Keratinocyte (primary cell): ENCODE measurements around the gene DCUN1D1.

Source experiments
- EZH2 ChIP-seq: IDR thresholded peaks from one replicate; pipeline ENCODE4 v1.6.1; 2012; ENCODE audit warnings: inconsistent platforms, mild to moderate bottlenecking, low read length, moderate library complexity
- TF ChIP-seq, protein P1 (sequence below), 3 experiments: IDR thresholded peaks in 1 of 3; conservative IDR thresholded peaks in 1 of 3; optimal IDR thresholded peaks in 1 of 3; 2 replicates in 2 of 3; 3 replicates in 1 of 3; pipeline versions ENCODE3 to v1.5.1; 2011; ENCODE audit warnings: low read length in 3 of 3, mild to moderate bottlenecking in 3 of 3, moderate library complexity in 2 of 3, control low read depth in 1 of 3, inconsistent platforms in 1 of 3; ENCODE audit not compliant: insufficient read depth in 2 of 3; ENCODE audit errors: extremely low read depth in 1 of 3

DNA sequence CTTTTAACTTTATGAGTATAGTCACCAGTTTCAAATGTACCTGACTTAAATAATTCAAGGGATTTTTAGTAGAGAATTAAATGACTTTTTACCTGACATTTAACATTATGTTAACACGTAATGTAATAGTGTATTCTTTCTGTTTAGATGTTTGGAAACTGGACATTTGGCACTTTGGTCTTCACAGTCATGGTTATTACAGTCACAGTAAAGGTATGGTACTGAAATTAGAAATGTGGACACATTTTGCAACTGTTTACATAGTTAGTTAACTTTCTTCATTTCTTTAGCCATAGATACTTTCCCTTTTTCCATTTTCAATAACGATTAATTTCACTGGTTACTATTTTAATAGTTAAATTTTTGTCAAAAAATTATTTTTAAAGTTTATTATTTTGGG is 83.8 kb downstream of the DCUN1D1 start:
- TF ChIP-seq, protein P1, sequence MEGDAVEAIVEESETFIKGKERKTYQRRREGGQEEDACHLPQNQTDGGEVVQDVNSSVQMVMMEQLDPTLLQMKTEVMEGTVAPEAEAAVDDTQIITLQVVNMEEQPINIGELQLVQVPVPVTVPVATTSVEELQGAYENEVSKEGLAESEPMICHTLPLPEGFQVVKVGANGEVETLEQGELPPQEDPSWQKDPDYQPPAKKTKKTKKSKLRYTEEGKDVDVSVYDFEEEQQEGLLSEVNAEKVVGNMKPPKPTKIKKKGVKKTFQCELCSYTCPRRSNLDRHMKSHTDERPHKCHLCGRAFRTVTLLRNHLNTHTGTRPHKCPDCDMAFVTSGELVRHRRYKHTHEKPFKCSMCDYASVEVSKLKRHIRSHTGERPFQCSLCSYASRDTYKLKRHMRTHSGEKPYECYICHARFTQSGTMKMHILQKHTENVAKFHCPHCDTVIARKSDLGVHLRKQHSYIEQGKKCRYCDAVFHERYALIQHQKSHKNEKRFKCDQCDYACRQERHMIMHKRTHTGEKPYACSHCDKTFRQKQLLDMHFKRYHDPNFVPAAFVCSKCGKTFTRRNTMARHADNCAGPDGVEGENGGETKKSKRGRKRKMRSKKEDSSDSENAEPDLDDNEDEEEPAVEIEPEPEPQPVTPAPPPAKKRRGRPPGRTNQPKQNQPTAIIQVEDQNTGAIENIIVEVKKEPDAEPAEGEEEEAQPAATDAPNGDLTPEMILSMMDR (optimal IDR thresholded peaks at IDR 0.05 in 1 of 3, IDR thresholded peaks at IDR 0.05 in 1 of 3, conservative IDR thresholded peaks at IDR 0.05 in 1 of 3; ENCODE audit: extremely low read depth in 1 of 3, insufficient read depth in 2 of 3, low read length in 3 of 3): no peak
- TF ChIP-seq EZH2: no peak
